Fibroblast of skin of right quadriceps (primary cell): ENCODE results near the gene ZNF554.
A peak's percentile ranks its signal among the peaks of the same experiment; 100 is the strongest.
"Not testable (repeated sequence)": the region's sequence is repeated elsewhere in the genome, so short reads cannot be mapped to it uniquely, and the experiment has no call there.

ENCODE experiments used
- DNase-seq: peaks from one replicate; pipeline ENCODE4 v3.0.0-alpha.2; 2013

The ZNF554 gene

DNA sequence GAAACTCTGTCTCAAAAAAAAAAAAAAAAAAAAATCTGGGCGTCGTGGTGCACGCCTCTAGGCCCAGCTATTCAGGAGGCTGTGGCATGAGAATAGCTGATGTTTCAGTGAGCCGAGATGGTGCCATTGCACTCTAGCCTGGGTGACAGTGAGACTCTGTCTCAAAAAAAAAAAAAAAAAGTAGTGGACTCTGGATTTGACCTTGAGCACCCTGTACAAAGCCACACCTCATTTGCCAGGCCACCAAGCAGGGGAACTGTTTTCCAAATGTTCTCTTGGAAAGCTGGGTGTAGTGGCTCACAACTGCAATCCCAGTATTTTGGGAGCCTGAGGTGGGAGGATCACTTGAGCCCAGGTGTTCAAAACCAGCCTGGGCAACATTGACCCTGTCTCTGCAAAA, 17.8 kb downstream of the ZNF554 start:
- DNase-seq: no peak

DNA sequence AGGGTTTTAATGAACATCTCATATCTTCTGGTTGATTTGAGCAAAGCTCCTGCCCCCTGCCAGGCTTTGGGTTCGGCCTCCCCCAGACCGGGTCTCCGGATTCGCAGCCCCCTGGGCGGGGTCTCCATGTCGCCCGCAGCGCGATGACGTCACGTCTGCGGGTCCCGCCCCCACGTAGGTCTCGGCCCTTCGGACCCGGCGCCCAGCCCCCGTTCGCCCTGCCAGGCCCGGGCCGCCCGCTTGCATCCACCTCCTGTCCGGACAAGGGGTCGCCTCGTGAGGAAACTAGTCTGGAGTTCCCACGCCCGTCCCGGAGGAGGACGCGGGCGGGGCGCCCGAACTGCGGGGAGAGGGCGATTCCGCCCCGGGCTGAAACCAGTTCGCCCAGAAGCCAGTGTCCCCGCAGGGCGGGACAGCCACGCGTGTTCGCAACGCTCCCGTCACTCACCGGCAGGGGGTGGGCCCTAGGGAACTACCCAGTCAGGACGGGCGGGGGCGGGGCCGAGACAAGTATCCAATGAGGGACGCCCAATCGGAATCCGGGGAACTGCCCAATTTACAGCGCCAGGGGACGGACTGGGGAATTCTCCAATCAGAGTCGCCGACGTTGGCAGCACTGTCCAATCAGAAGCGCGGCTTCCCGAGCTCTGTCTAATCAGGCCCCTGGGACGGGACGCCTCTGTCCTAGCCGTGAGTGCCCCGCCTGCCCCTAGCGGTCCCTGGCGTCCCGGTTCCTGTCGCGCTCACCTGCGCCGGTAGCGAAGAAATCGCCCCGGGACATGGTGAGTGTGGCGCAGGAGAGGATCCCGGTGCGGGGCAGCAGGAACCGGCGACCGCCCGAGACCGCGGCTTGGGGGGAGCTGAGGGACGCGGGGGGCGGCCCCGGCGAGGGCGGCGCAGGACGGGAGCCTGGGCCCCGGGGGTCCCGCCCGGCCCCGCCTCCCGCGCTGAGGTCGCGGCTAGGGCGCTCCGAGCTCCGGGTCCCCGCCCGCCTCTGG, 21.4 kb downstream of the ZNF554 start, which contains the start of gene ZNF555:
Gene ZNF555 (plus strand): TSS at position 682 of the 998 bp plus-strand sequence. CDS start 98 bp downstream, at position 780.
- peak; percentile 99 for DNase-seq

DNA sequence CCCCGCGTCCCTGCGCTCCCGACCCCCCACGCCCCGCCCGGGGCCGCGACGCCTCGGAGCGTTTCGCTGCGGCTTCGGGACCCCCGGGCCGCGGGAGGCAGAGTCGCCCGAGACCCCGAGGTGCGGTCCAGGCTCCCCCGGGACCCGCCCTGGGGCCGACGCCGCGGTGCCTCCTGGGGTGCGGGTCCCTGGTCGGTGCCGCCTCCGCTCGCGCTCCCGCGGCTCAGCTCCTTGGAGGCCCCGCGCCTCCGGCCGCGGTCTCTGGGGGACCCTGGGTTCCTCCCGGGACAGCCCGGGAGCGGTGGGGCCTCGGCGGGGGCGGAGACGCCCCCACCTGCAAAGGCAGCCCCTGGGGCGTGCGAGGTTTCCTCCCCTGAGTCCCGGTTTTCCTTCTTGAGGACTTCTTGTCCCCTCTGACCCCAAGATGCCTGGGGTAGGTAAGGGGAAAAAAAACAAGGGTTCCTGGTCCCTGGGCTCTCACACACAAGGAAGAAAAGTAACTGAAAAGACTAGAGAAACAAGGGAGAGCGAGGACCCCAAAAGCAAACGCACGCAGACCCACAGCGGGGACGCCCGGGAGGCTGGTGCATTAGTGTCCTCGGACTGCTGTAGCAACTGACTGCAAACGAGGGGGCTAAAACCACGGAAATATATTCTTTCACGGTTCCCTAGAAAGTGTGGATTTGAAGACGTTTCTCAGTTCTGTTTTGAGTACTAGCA, 22.3 kb downstream of the ZNF554 start:
- no peak for DNase-seq

DNA sequence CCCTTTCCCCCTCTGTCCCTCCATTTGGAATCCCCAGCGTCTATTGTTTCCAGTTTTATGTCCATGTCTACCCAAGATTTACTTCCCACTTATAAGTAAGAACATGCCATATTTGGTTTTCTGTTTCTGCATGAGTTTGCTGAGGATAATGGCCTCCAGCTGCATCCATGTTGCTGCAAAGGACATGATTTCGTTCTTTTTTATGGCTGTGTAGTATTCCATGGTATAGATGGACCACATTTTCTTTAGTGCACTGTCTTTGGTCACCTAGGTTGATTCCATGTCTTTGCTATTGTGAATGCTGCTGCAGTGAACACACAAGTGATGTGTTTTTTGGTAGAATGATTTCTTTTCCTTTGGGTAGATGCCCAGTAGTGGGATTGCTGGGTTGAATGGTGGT, 25.4 kb downstream of the ZNF554 start:
- DNase-seq: no peak

DNA sequence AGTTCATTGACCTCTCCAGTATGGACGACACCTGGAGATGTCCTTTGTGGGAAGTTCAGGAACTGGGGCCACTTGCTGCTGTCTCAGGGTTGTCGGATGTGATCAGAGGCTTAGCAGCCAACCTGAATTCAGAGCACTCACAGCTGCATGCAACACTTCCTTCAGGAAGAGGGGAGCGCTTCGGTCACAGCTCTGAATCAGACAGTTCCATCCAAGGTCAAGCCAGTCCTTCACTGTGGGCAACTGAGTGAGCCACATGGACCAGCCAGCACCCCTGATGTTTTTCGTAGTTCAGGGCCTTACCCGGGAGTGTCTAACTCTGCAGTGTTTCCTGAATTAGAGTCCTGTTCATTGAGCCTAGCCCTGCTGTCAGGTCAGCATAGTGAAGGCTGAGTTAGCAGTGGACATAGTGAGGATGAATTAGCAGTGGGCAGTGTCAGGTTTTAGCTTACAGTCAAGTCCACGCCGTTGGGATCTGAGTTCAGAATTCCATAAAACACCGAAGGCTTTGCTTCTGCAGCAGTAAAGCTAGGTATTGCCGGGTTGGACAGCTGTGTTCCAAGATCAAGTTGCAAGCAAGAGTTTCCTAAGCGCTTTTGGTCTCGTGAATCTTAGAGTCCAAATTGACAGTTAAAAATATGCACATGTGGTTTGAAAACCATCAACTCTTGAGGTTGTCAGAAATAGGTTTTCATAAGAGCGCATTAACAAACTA, 26.7 kb downstream of the ZNF554 start:
- no peak for DNase-seq

DNA sequence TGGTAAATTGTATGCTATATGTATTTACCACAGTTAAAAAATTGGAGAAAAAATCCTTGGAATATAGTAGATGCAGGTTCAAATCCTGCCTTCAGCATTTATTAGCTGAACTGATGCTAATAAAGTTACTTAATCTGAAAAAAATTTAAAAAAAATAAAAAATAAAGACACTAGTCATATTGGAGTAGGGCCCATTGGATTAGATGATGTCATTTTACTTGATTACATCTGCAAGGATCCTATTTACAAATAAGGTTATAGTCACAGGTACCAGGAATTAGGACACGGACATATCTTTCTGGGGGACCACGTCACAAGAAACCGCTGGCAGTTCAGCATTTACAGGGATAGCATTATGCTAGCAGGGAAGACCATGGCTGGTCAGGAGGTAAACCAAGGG, 27.8 kb downstream of the ZNF554 start:
- no peak for DNase-seq

DNA sequence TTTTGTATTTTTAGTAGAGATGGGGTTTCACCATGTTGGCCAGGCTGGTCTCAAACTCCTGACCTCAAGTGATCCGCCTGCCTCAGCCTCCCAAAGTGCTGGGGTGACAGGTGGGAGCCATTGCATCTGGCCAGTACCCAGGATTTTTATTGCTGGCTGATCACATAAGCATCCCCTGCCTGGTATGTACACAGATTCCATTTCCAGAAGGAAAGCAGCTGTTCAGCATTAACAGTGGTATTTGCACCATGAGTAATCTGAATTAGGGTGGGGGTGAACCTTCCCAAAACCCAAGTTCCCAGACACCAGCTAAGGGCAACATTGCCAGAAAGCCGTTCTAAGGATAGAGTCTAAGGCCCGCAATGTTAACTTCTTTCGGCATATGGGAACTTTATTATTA, 28.9 kb downstream of the ZNF554 start:
- DNase-seq: peak; percentile 26

DNA sequence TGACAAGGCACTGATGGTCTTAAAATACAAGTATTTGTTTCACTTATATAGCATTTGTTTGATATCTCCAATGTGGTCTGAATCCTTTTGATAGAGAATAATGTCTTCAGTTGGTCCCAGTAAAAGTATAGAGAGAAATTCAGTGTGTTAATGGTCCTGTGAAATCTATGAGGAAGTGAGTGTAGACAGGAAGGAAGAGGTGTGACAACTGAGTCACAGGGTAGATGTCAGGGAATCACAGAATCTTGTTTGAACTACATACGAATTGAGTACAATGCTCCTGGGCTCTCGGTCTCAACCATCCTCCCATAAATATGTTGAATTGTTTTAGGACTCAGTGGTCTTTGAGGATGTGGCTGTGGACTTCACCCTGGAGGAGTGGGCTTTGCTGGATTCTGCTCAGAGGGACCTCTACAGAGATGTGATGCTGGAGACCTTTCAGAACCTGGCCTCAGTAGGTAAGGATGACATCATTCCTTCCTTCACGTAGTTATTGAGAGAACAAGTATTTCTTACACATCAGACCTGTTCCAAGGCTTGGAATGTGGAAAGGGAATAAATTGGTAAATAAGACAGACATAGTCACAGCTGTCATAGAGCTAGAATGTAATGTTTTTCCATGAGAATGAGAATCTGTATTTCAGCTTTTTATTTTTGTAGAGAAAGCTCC, 30.7 kb downstream of the ZNF554 start:
- DNase-seq: no peak

DNA sequence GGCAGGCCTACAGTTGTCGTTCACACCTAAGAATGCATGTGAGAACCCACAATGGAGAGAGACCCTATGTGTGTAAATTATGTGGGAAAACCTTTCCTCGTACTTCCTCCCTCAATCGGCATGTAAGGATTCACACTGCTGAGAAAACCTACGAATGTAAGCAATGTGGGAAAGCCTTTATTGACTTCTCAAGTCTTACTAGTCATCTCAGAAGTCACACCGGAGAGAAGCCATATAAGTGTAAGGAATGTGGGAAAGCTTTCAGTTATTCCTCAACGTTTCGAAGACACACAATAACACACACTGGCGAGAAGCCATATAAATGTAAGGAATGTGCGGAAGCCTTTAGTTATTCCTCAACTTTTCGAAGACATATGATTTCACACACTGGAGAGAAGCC, 32.9 kb downstream of the ZNF554 start:
- DNase-seq: no peak

DNA sequence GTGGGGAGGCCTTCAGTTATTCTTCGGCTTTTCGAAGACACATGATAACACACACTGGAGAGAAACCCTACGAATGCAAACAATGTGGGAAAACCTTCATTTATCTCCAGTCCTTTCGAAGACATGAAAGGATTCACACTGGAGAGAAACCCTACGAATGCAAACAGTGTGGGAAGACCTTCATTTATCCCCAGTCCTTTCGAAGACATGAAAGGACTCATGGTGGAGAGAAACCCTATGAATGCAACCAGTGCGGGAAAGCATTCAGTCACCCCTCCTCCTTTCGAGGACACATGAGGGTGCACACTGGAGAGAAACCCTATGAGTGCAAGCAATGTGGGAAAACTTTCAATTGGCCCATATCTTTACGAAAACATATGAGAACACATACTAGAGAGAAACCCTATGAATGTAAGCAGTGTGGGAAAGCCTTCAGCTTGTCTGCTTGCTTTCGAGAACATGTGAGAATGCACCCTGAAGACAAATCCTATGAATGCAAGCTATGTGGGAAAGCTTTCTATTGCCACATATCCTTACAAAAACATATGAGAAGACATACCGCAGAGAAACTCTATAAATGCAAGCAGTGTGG, 33.4 kb downstream of the ZNF554 start:
- DNase-seq: no peak

DNA sequence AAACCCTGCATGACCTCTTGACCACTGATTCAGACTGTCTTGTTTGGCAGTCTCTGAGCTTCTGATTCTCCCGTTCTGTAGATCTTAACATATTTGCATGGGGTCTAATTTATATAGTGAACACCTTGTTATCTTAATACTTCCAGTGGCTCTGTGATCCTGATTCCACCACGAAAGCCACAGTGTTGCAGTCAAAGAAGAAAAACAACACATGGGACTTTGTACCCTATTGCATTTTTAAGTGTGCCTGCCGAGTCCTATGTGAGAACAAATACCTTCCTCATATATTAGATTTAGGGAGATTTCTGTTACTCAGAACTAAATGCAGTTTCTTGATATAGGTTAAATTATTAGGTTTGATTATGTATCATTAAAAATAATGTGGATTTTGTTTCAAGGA, 35.2 kb downstream of the ZNF554 start:
- no peak for DNase-seq

DNA sequence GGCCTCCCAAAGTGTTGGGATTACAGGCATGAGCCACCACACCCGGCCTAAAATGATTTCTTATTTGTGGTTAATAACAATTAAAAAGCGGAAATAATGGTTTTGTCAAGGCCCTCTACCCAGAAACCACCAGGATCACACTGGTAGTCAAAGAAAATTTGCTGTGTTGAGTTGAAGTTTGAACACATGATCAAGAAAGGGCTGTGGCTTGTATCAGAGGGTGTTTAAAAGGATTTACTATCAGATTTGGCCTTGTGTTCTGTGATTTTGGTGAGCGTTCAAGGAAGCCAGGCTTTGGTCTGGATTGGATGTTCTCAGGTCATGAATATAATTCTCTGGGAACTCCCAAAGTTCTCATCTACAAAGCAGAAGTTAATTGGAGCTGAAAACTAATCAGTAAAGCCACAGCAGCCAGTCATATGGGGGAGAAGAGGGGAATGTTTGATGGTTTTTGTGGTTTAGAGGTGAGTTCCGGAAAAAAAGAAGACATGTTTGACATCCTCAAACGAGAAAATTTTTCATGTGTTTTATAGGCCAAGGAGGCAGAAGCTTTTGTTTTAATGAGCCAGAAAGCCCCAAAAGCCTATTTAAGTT, 36.9 kb downstream of the ZNF554 start:
- DNase-seq: no peak

DNA sequence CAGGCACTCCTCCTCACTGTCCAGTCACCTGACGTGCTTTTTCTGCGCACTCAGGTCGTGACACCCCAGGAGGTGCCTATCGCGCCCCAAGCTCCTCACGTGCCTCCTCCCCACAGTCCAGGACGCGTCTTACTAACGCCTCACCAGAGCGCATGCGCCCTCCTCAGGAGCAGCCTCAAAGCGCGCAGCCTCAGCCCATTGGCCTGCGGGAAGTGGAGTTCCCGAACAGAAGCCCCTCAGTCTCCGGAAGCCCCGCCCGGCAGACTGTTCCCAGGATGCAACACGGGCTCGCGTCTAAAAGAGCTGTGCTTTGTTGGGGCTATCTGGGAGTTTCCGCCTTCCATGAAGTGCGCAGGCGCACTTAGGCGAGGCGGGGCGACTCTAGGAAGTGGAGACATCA, 39.2 kb downstream of the ZNF554 start:
- no peak for DNase-seq

DNA sequence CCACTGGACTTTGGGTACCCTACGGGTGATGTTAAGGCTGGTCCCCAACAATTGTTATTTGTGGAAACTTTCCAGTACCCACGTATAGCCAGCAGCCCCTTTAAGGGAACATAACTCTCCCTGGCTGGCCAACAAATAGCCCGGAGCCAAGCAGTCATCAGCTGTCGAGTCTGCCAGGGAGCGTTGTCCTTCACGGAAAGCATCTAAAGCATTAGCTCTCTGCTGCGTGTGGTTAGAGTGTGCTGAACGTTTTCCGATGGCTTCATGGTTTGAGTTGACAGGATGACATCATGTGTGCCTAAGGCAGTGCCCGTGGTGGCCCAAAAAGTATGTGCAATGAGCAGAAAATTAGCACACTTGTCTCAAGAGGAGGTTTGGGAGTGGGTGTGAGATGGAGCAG, 44.1 kb downstream of the ZNF554 start:
- no peak for DNase-seq

DNA sequence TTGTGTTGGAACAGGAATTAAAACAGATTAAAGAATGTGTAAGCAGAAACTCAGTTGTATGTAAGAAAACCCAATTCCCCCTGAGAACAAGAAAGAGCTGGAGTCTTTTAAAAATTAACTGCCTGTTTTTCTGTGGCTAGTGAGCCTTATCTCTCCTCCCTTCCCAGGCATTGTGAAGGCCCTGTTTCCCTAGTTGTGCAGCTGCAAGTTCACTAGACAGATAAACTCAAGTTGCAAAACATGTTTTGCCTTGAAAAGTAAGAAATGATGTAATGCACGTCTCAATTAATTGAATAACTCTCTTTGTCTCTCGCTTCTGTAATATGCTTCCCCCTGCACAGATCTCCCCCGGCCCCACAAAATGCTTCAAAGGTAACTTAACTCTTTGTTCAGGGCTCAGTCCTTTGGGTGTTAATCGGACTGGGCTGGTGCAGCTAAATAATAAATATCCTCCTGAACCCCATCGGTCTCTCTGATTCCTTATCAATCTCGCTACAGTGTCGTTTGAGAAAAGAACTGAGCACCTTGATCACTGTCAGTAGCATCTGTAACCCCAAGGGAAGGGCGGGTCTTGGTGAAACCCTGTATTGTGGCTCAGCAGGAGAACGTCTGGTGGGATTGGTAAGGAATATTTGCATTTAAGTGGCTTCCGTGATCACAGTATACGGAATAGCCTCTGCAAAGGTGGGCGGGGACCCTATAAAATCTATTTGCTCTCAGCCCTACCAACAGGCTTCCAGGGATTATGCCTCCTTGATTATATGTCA, 45.8 kb downstream of the ZNF554 start:
- no peak for DNase-seq

DNA sequence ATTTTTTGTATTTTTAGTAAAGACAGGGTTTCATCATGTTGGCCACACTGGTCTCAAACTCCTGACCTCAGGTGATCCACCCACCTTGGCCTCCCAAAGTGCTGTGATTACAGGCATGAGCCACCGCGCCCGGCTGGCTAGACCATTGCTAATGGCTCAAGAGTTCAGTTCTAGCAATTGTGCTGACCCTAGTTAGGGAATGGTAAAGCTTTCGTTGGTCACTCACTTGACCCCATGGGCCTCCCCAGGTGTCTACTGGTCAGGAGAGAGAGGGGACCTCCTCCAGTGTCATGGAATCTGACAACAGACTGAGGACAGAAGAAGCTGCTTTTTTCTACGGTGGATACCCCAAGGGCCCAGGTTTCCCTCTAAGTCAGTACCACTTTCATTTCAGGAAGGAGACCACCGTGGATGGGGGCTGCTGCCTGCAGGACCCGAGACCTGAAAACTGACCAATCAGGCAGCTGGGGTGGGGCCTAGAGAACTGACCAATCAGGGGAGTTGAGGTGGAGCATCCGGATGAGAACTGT, 46.9 kb downstream of the ZNF554 start:
- no peak for DNase-seq

DNA sequence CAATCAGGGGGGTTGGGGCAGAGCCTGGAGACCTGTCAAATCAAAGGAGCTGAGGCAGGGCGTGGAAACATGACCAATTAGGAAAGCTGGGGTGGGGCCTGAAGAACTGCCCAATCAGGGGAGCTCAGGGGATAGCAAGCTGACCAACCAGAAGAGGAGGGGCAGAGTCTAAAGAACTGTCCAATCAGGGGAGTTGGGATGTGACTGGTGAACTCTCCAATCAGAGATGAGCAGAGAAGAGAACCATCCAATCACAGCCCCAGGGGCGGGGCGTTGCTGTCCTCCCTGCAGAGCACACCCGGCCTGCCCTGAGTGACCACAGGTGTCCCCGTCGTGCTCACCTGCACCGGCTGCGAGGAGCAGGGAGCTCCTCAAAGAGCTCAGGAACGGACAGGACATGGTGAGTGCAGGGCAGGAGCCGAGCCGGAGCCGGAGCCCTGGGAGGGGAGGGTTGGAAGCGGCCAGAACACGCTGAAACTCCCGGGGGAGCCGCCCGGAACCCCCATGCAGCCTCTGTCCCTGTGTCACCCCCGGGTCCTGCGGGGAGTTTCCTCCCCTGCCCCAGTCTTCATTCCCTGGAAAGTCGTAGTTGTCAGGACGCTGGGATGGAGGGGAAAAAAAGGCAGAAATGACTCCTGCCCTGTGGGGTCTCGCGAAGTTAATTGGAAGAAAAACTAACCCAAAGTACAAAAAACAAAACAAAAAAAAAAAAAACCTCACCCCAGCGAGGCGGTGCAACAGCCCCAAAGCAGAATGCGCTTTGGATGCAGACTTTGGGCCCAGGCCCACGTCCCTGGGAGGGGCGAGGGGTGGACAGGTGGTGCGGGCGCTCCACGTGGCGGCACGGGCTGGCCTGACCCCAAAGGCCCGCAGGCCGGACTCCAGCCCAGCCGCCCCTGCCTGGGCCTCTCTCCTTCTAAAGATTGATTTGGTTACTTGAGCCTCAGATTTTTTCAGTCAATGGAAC, 47.6 kb downstream of the ZNF554 start, which contains the start of gene ZNF556:
Gene ZNF556 (plus strand): TSS at position 311 of the 967 bp plus-strand sequence. CDS start 87 bp downstream, at position 398.
- no peak for DNase-seq

DNA sequence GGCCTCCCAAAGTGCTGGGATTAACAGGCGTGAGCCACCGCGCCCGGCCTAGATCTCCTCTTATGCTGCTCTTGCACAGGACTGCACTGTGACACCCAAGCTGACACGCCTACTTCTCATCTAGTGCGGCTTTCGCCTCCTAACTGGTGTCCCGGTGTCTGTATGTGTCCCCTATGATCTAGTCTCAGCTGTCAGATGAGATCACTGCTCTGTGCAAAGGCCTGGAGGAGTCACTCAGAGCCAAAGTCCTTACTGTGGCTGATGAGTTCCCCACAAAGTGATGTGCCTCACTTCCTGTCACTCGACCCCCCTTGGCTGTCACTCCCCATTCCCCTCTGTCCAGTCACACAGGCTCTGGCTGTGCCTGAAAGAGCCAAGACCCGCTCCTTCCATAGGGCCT, 50.0 kb downstream of the ZNF554 start:
- DNase-seq: no peak

DNA sequence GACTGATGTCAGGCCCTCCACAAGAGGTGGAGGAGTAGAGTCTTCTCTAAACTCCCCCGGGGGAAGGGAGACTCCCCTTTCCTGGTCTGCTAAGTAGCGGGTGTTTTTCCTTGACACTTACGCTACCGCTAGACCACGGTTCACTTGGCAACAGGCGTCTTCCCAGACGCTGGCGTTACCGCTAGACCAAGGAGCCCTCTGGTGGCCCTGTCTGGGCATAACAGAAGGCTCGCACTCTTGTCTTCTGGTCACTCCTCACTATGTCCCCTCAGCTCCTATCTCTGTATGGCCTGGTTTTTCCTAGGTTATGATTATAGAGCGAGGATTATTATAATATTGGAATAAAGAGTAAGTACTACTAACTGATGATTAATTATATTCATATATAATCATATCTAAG, 52.5 kb downstream of the ZNF554 start:
- not testable (repeated sequence) for DNase-seq
